T-helper 1 cell treated with Interleukin-12 subunit alpha and Interleukin-12 subunit beta and Interleukin-4 antibody, amounts not matched to agents 30 ng/mL and 1 ng/mL, for 36 hours (primary cell): Measurements from ENCODE around the gene FOXM1. TPM values are rescaled to one million over a fixed set of nuclear protein-coding genes. Genes with fewer than 3 reads are reported as not detected.

Source experiments
- intact Hi-C: fragments of 100-400 bp; cut with micrococcal nuclease; formaldehyde crosslinking; loops from one replicate; pipeline ENCODE4 v1.15.1; 2024
- total RNA-seq: library from RNA; stranded (reverse); gene quantifications from 2 replicates; pipeline ENCODE4 v1.2.3, GENCODE V29; 2022

FOXM1 gene
- total RNA-seq, 1 donor from 2014 or later: 90.6 TPM

- intact Hi-C loops: loop anchor here (1.0 to 5.0 kb wide), 15 partner anchors 18 to 1726 kb away; partner anchors contain the start of genes DCP1B, FBXL14, FKBP4 and FOXM1
These were observed 64.4 kb downstream of the FOXM1 start, which contains the start of gene ITFG2 for GRCh38 chr12:2812290-2813213. ITFG2 (plus strand) TSS chr12:2812668; CDS start chr12:2812761, 93 bp downstream.

GRCh38 chr12:2811801-2812200 lies 65.2 kb downstream of the FOXM1 start:
- intact Hi-C loops: loop anchor here (1.0 to 5.0 kb wide), 11 partner anchors 18 to 1727 kb away; partner anchors contain the start of genes DCP1B, FBXL14, FKBP4 and PARP11

Other genes with a start within 250 kb of the FOXM1 start
- 80.6 and 81.5 TPM in 2 replicates for gene FKBP4, start 82.2 kb downstream of the FOXM1 start, total RNA-seq
- 48.0 and 59.5 TPM in 2 replicates for gene ITFG2, start 64.5 kb downstream of the FOXM1 start, total RNA-seq
- gene NRIP2, start 42.1 kb downstream of the FOXM1 start, total RNA-seq: not detected in 2 replicates
- 0.41 TPM in 1 of 2 replicates, not detected in the other for gene TEX52, start 20.1 kb downstream of the FOXM1 start, total RNA-seq
- 43.4 and 49.5 TPM in 2 replicates for gene RHNO1, start within 50 bp of the FOXM1 start, total RNA-seq
- 7.8 TPM in 2 replicates for gene TULP3, start 13.7 kb upstream of the FOXM1 start, total RNA-seq
- 0.74 and 1.4 TPM in 2 replicates for gene TEAD4, start 82.2 kb upstream of the FOXM1 start, total RNA-seq
- 0.05 TPM in 1 of 2 replicates, not detected in the other for gene TSPAN9, start 200.2 kb upstream of the FOXM1 start, total RNA-seq